Activated CD4-positive, alpha-beta T cell treated with anti-CD3 and anti-CD28 coated beads, Interleukin-10, Interleukin-2, amounts not matched to agents 100 ng/mL and 50 ng/mL, durations not matched to agents 16 hours and 8 hours (primary cell): Measurements from ENCODE around the gene SNX15.

ENCODE experiments used
- DNase-seq: peaks from one replicate; pipeline ENCODE4 v3.0.0-alpha.2; 2020

Gene SNX15

DNA sequence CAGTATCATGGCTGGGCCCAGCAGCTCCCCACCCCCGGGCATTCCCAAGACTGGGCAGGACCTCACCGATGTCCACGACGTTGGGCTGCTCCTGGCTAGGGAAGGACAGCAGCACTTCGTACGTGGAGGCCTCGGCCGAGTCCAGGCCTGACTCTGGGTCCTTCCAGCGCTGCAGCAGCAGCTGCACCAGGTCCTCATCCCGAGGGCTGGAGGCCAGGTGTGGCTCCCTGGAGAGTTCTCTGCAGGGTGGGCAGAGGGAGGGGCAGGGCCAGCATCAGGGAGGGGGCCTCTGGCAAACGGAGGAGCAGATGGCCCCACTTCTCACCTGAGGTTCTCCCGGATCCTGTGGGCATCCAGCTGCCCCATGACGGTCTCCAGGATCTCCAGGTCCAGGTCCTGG is 30.8 kb downstream of the SNX15 start:
- DNase-seq = no peak

DNA sequence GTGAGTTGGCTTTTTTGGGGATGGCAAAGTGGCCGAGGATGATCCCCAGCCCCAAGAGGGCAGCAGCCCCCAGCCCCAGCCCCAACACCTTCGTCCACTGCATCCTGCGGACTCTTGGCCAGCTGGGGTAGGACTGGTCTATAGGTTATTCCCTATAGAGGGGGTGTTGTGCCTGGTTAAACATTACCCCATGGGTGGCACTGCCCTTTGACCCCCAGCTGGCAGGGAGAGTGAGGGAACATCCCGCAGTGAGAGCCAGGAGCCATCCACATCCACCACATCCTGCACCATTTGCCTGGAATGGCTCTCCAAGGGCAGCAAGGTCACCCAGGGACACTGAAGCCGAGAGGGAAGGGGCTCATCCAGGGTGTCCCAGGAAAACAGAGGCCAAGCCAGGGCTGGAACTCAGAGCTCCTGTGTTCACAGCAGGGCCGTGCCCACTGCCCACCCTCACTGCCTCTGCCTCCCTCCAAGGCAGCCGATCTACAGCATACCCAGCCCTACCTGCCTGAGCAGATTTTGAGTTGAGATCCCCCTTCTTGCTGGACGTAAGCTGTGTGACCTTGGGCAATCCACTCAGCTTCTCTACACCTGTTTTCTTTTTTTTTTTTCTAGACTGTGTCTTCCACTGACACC is 31.3 kb downstream of the SNX15 start, which contains the start of gene NAALADL1:
TSS of gene NAALADL1 (minus strand) at position 135 of the 636 bp plus-strand sequence. CDS start at position 103, 32 bp downstream.
- no peak for DNase-seq

DNA sequence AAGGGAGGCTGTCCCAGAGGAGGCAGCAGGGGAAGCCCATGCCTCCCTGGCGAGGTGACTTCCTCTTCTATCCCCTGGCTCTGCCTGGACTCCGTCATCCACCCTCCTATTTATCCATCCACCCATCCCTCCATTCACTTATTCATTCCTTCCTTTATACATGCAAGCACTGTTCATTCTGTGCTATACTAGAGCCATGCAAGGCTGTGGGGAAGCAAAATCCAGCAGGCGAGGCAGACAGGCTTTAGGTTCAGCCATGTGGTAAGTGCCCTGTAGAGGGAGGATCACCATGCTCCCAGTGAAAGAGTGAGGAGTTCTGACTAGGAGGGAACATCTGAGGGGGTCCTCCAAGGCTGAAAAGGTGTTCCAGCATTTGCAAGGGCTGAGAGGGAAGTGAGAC is 32.3 kb downstream of the SNX15 start:
- DNase-seq = no peak

DNA sequence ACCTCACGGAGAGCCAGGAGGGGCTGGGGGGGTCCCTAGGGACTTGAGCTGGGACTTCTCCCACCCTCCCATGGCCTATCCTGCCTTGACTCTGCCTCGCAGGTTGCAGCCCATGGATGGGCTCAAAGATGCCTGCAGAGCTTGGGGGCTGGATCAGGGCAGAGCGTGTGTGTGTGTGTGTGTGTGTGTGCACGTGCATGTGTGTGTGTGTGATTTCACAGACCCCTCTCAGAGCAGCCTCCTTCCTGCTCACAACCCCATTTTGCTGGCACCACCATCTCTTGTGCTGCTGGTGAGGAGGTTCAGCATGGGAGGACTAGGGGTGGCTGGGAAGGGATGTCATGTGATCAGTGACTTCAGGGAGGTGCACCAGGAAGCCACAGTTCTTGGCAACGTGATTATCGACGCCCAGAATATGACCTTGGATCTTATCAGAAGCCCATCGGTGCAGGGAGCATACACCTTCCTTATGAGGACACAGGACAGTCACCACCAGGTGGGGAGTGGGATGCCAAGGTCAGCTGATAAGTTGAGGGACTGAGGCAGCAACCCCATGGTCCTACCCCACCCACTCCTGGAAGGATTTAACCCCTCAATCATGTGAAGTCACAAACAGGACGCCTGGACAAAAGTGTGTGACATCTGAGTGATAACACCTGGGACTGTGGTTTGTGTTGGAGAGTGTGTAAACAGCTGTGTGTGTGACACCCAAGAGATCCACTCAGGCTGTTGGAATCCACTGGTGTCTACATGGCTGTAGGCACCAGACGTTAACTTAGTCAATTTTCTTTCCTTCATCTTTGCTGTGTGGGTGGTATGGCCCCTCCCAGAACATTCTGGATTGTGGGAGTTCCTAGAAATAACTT is 33.0 kb downstream of the SNX15 start:
- no peak for DNase-seq

DNA sequence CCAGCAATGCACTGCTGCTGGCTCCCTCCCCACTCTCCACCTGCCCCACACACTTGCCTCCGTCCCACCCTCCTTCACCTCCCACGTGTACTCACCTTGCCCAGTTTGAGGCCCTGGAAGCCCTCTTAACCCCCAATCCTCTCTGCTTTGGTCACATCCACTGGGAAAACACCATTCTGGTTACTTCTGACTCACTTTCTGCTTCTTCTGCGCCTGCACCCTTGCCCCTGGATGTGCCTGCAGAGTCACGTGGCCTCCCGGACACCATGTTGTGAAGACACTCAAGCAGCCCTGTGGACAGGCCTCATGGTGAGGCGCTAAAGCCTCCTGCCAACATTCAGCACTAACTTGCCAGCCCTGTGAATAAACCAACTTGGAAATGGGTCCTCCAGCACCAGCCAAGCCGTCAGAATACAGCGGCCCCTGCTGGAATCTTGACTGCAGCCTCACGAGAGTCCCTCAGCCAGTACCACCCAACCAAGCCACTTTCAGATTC is 33.7 kb downstream of the SNX15 start:
- DNase-seq = no peak

DNA sequence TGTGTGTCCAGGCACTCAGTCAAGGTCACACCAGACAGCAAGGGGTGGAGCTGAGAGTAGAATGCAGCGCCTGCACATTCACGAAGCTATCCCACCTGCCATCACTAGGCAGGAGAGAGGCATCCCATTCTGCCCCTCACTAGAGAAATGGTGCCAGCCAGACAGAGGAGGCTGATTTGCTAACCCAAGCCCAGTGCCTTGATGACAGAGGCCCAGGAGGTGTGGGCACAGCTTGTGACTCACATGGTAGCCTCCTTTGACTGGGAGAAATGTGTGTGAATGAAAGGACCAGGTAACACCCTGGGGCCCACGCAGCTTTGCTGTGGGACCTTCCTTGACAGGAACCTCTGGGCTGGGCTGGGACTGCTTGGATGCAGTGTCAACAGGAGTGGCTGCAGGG is 36.3 kb downstream of the SNX15 start:
- no peak for DNase-seq

DNA sequence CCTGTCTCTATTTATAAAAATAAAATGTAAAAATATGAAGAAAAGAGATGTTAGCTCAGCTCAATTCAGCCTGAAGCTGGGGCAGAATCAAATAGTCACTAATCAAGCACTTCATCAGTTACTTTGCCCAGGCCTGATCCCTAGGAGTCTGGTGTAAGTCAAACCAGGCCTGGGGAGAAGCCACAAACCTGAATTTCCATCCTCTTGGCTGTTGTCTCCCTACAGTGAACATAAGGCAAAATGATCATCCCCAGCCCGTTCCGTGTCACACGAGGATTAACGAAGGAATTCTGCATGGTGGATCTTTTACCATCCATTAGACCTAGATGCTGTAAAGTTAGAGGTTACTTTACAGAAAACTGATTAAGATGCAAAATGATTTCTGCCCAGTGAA is 37.6 kb downstream of the SNX15 start:
- DNase-seq = no peak

DNA sequence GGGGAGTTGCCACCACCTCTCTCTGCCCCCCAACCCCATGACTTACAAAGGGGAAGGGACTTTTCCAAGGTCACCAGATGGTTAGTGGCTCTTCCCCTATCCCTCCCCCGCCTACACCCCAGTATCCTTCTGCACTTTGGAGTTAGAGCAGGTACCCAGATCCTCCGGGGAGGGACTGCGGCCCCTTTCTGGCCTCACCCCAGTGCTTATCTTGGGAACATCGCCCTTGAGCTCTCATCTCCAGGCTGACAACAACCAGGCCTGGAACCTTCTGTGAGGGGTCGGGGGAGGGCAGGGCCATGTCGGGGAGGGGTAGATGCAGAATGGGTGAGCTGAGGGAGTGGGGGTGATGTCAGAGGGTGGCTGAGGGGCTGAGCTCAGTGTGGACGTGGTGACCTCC is 38.6 kb downstream of the SNX15 start:
- no peak for DNase-seq

DNA sequence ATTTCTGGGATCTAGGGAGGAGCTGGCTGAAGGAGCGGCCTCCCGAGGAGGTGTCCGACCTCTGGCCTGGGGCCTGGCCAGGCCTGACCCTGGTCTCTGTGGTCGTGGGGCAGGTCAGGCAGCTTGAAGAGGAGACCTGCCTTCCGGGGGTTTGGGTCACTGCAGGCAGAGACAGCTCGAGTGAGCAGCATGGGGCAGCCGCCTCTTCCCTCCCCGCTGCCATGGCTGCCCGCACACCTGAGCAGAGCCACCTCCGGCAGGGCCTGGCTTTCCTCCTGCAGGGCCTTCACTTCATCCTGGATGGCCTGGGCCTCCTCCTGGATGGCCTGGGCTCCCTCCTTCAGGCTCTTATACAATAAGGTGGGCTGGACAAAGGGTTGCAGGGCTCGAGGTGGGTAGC is 39.1 kb downstream of the SNX15 start:
- no peak for DNase-seq

DNA sequence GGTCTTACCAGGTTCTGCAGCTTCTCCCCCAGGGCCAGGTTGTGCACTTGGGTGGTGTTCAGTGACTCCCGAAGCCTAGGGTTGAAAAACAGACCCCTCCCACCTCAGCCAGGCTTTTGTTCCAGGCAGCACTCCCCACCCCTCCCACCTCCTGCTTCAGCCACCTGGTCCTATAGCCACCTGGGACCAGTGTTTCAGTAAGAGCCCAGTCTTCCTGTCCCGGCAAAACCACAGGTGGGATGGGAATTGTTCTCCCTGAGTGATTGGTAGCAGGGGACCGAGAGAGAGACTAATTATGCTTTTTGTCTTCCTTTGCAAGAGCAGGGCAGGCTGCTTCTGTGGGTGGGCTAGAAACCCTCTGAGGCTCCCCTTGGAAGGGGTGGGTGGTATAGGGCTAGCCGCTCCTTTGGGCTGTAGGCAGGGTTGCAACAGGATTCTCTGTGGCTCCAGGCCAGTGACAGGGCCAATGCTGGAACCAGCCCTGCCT is 39.6 kb downstream of the SNX15 start:
- DNase-seq = no peak

DNA sequence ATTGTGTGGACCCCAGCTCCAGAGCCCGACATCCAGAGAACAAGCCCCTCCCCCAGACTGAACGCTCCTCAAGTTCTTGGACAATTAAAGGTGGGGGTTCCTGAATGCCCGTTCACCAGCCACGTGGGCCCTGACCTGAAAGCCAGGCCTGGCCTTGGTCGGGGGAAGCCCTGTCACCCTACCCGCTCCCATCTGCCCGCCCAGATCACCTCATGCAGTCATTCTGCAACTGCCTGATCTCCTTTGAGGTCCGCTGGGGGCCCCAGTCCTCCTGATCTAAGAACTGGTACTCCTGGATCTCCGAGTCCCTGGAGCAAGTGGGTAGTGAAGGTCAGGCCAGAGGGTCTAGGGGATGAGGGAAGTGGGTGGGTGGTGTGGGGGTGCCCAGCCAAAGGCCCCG is 40.2 kb downstream of the SNX15 start:
- no peak for DNase-seq

DNA sequence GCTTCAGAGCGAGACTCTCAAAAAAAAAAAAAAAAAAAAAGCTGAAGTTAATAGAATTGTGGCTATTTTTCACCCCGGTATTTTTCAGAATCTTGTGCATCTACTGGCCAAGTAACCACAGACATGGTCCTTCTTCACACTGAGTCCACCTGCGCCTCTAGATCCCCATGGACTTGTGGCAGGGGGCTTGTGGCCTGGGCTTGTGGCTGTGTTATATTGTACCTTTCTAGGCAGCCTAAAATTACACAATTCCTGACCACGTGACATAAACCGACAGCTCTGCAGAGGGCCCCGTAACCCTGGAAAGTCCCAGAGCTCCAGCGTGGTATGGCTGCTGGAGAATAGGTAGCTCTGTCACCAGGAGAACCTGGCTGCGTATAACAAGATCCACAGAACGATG is 42.0 kb downstream of the SNX15 start:
- peak; percentile 37 for DNase-seq

DNA sequence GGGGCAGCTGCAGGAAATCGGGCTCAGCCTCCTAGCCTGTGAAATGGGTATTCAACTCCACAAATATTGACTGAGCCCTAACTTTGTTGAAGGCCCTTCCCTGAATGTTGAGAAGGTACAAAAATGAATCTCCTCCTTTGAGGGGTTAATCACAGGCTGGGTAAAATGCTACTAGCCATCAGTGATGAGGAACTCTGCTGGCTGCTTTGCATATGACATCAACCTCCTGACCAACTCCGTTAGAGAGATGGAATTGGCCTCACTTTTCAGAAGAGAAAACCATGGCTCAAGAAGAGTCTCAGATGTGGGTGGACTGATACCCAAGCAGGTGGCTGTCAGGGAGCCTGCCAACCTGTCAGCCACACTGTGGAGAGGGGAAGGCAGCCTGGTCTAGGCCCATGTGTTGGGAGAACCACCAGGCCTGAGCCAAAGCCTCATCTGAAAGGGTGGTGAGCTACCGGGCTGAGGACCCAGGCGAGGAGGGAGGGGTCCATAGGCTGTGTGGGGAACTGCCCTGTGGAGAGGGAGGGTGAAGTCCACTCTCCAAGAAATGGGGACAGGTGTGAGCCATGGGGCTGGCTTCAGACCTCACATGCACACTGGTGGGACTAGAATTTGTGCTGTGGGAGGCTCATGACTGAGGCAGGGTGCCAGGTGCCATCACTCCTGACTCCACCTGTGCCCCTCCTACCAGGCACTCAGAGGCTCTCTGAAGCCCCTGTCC is 44.8 kb downstream of the SNX15 start:
- DNase-seq = no peak

DNA sequence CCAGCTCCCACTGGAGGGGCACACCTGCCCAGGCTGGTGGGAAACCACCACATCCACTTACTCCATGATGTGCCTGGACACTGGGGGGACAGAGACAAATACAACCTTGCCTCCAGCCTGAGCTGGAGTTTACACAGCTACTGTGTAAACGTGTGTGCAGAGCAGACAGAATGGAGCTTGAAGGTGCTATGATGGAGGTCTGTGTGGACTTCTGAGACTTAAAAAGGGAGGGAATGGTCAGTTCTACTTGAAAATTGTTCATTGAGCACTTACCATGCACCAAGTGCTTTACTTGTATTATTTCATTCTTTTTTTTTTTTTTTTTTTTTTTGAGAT is 45.4 kb downstream of the SNX15 start:
- no peak for DNase-seq

DNA sequence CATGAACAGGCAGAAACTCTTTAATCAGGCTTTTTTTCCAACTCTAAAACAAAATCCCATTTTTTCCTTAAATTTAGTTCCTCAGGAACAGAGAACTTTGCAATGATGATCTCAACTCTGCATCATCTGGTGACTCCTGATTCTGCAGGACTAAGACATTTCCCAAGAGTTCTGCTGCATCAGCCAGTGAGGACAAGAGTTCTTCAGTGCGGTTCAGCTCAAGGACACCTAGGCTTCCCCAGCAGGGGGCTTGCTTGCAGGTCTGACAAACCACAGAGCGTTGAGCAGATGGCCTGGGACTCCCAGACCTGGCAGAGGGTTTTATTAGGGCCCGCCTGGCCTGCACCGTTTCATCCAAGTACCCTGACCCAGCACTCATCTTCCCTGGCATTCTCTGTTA is 50.2 kb downstream of the SNX15 start:
- DNase-seq = no peak

DNA sequence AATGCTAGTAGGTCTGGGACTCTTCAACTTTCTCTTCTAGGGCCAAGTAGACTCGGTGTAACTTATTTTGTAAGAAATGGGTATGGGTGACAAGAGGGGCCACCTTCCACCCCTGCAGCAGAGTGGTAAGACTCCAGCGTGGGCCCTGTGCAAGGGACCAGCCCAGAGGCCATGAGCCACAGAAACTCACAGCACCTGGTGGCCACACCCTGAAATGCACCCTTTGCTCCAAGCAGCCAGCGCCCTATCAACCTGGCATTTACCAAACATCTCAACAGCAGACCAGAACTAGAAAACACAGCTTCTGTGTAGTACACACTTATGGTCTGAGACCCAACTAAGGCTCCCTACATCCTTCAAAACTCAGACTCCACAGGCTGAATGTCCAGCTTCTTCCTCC is 50.9 kb downstream of the SNX15 start:
- DNase-seq = peak; percentile 71

DNA sequence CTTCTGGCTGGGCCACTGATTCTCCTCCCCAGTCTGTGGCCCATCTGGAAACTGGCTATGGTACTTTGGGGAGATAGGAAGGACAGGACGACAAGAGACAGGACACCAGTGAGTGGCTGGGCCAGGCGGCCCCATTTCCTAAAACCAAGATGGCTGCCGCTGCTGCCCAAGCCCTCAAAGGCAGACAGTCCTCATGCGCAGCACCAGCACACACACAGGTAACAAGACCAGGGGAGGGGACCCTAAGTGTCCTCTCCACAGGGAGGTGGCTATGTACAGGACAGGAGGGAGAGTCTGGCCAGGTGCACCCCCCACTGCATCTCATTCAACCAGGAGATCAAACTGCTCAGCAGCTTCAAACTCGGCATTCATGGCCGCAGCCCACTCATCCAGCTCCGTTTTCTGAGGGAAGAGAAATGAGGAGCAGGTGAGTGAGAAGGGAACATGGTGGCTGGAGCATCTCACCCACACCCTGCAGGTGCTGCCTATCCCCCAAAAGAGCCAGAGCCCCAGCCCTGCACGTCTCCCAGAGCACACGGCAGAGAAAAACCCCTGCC is 51.6 kb downstream of the SNX15 start:
- DNase-seq = no peak

DNA sequence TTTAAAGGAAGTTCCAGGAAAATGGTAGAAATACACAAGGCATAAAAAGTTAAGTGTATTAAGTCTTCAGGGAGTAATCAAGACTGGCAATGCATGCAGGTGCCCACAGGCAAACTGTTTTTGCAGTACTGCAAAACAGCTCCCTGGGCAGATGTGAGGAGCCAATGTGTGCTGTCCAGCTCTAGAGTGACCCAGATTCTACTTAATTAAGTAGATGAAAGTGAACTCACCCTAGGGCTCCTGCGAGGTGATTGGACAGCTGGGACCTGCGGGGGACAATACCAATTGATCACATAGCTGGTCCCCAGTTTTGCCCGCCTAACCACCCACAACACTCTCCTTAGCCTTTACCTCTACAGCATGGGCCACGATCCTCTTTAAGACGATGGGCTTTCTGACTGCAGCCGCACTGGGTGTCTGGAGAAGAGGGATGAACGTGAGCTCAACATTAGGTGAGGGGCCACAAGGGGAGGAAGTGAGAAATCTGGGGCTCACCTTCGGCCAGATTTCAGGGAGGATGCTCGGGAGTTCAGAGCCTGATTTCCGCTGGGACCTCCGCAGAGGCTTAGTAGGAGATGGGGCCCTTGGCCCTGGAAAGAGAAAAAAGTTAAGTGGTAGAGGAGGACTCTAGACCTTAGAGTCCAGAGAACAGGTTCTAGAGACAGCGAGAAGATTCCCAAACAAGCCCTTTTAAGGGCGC is 56.0 kb downstream of the SNX15 start:
- no peak for DNase-seq

DNA sequence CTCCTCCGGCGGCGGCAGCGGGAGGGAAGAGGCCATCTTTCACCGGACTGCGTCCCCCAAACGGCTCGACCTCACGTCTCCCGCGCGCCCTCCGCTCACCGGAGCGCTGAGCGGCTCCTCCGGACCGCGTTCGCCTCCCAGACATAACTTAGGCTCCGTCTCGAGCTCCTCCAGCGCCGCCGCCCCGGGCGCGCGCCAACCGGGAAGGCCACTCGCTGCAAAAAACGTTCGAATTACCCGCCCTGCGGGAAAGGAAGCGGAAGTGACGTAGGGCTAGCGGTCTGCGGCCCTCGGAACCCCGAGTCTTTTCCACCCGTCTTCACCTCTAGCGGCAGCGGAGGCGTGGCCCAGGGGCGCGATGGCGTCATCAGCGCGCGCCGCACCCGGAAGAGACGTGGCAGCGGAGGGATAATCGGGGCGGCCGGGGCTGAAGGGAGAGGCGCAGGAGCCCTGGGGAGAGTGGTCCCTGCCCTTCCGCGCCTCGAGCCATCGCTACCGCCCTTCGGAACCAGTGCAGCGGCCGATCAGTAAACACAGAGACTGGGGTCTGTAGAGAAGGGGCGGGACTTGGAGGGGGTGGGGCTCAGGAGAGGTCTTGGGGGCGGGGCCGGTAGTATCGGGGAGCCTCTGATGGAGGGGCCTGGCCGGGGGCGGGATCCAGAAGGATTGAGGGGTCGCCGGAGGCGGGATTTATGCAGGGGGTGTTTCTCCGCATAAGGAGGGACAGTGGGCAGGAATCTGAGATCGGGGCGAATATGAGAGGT is 56.8 kb downstream of the SNX15 start, which contains the start of the genes CDCA5 and ZFPL1:
TSS of gene CDCA5 (minus strand) at position 207 of the 764 bp plus-strand sequence. CDS start at position 145, 62 bp downstream.
TSS of gene ZFPL1 (plus strand) at position 389 of the 764 bp plus-strand sequence. CDS start 477 bp downstream, outside the sequence.
- peak; percentile 97 for DNase-seq

DNA sequence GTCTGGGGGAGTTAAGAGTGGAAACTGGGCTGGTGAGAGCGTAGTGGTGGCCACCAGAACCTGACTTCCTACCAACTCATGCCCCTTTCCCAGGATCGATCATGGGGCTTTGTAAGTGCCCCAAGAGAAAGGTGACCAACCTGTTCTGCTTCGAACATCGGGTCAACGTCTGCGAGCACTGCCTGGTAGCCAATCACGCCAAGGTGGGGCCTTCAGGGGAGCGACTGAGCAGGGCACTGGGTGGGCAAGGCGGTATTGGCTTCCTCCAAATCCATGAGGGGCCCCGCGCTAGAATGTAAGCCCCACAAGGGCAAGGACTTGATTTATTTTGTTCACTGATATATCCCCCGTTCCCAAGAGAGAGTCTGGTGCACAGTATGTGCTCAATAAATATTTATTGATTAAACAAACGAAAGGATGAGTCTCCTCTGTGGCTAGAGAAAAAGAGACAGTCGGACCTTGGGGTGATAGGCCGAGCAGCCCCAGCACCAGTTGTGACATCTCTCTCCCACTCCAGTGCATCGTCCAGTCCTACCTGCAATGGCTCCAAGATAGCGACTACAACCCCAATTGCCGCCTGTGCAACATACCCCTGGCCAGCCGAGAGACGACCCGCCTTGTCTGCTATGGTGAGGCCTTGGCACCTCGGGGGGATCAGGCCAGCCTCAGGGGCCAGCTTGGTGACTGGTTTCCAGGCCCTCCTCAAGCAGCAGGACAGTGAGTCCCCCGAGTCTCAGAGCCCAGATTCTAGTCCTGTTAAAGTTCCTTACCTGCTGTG is 57.5 kb downstream of the SNX15 start:
- no peak for DNase-seq

DNA sequence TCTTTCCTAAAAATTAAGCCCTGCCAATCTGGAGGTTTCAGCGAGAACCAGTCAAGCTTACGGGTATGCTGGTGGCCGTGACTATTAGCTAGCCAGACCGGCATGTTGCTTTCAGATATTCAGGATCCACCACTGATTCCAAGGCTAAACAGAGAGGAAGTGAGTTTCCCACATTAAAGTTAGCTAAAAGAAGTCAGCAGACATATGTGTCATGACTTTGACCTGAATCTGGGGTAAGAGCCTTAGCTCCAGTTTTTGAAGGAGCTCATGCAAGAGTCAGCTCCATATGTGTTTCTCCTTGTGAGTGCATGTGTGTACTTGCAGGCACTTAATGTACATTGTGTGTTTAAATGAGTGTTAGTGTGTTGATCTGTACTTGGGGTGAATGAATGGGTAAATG is 58.2 kb downstream of the SNX15 start:
- DNase-seq = no peak
